ENCODE data around the gene F2RL2. TPM values are rescaled to one million over a fixed set of nuclear protein-coding genes. Genes with fewer than 3 reads are reported as not detected.

Gene F2RL2
- total RNA-seq, 1 experiment from 2014 or later, result 0.11 TPM

GRCh38 chr5:76582230-76583162 lies 40.7 kb downstream of the F2RL2 start:
- TF ChIP-seq CTCF (conservative IDR thresholded peaks at IDR 0.05; ENCODE audit: low read depth, low read length) (no peak), EZH2 (IDR thresholded peaks at IDR 0.05; ENCODE audit: low read length, unreplicated experiment) (no peak), EZH2phosphoT487 (IDR thresholded peaks at IDR 0.05; ENCODE audit: borderline replicate concordance, low read length) (no peak)
- no peaks in the 10 kb centered on the region for H3K79me2 ChIP-seq (ENCODE audit: low read length)
- ChIA-PET CTCF (interaction anchor here (0.5 to 0.7 kb wide), 2 partner anchors 266 to 1255 kb away, joined by 3 read pairs; no protein-coding TSS in a partner anchor), POLR2A (ENCODE audit: unreplicated experiment) (no interaction called here)
- H3K9me3 ChIP-seq (ENCODE audit: low read length), result no peaks in the 10 kb centered on the region
- H2AFZ ChIP-seq (ENCODE audit: low read length), result no peak overlapping the region
- intact Hi-C loops (cut with micrococcal nuclease), result loop anchor here (1.0 kb wide), 1 partner anchor 244 kb away; no protein-coding TSS in a partner anchor
- H3K9ac ChIP-seq (ENCODE audit: low read length), result no peak overlapping the region
- H3K4me1 ChIP-seq (ENCODE audit: insufficient read depth, low read length), result peaks cover 11% of the 10 kb centered on the region; the same call in 1 of the 2 replicates
- H3K4me2 ChIP-seq (ENCODE audit: low read length), result peak overlapping the region; percentile 13; the same call in 1 of the 2 replicates
- H3K27ac ChIP-seq (ENCODE audit: low read length), result no peak overlapping the region
- DNase-seq (peak; percentile 61), ATAC-seq (peak; percentile 38; the same call in 1 of the 2 replicates)
- 0 out of 2 replicates have a peak, but pooled peaks cover 5% of the 10 kb centered on the region for H3K27me3 ChIP-seq (ENCODE audit: low read length)
- no TSS peak for BruUV-seq (replicated peaks)
- H4K20me1 ChIP-seq (ENCODE audit: low read length), result no peaks in the 10 kb centered on the region
- H3K9me2 ChIP-seq (replicated peaks; ENCODE audit: low read length), result no peaks in the 10 kb centered on the region
- H3F3A ChIP-seq (ENCODE audit: low read length, unreplicated experiment), result no peaks in the 10 kb centered on the region
- no peaks in the 10 kb centered on the region for H3K36me3 ChIP-seq (ENCODE audit: low read depth, low read length)
- no peak overlapping the region for H3K4me3 ChIP-seq (ENCODE audit: low read length)

DNA sequence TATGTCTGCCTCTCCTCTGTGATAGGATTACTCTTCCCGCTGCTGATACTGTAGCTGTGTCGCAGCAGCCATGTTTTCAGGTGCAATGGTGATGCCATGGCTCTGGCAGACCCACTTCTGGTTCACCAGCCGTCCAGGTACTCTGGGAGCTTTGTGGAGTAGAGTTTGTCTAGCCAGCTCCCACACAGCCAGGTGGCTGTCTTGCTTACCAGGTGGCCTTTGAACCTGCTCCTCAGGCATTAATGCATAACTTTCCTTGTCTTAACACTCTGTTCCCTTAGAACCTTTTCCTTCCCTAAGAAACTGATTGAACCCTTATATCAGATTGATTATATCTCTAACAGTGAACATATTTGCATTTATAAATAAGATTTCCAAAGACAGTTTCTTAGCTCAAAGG lies 42.2 kb downstream of the F2RL2 start:
- no peak for DNase-seq
- no peaks in the 10 kb centered on the region for H3K9me2 ChIP-seq (replicated peaks; ENCODE audit: low read length)
- no peaks in the 10 kb centered on the region for H3K79me2 ChIP-seq (ENCODE audit: low read length)
- intact Hi-C loops (cut with micrococcal nuclease), result no loop called here
- no peaks in the 10 kb centered on the region for H4K20me1 ChIP-seq (ENCODE audit: low read length)
- no peaks in the 10 kb centered on the region for H3K27me3 ChIP-seq (ENCODE audit: low read length)
- no peaks in the 10 kb centered on the region for H3K9me3 ChIP-seq (ENCODE audit: low read length)
- peaks cover 11% of the 10 kb centered on the region; the same call in 1 of the 2 replicates for H3K4me1 ChIP-seq (ENCODE audit: insufficient read depth, low read length)
- no peak overlapping the region for H3K27ac ChIP-seq (ENCODE audit: low read length)
- H3K9ac ChIP-seq (ENCODE audit: low read length), result no peak overlapping the region
- no peak overlapping the region for H2AFZ ChIP-seq (ENCODE audit: low read length)
- no peaks in the 10 kb centered on the region for H3F3A ChIP-seq (ENCODE audit: low read length, unreplicated experiment)
- ATAC-seq, result no peak
- no peaks in the 10 kb centered on the region for H3K36me3 ChIP-seq (ENCODE audit: low read depth, low read length)
- H3K4me3 ChIP-seq (ENCODE audit: low read length), result no peak overlapping the region
- H3K4me2 ChIP-seq (ENCODE audit: low read length), result no peak overlapping the region
- ChIA-PET CTCF (no interaction called here), POLR2A (ENCODE audit: unreplicated experiment) (no interaction called here)
- no TSS peak for BruUV-seq (replicated peaks)
- no peak for TF ChIP-seq EZH2phosphoT487 (IDR thresholded peaks at IDR 0.05; ENCODE audit: borderline replicate concordance, low read length)
- no peak for TF ChIP-seq EZH2 (IDR thresholded peaks at IDR 0.05; ENCODE audit: low read length, unreplicated experiment)
- TF ChIP-seq CTCF (conservative IDR thresholded peaks at IDR 0.05; ENCODE audit: low read depth, low read length), result no peak
